ENCODE data around the gene RIT2. TPM values are rescaled to one million over a fixed set of nuclear protein-coding genes. Genes with fewer than 3 reads are reported as not detected.

RIT2 gene
- total and polyA plus RNA-seq, 8 donors = 0.12 TPM; not detected in 7

DNA sequence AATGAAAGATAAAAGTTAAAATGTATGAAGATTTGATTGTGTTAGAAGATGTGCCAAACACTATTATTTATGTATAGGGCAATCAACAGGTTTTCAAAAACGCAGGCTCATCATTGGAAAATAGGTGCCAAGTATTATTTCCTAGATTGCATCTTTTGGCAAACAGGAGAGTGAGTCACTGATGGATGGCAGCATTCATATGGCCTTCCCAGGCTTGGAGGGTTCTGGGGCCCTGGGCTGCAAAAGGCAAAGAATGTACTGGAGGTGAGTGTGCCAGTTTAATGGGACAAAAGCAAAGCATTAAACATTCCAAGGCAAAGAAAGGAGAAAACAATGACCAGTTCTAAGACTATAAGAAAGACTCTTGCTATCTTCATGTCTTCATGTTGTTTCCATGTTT is 379.4 kb downstream of the RIT2 start:
- 42 to 64% methylated on average over 1 of the region's 1 CpG for WGBS, 2 donors
- intact Hi-C loops (cut with DNase I) = no loop called here

GRCh38 chr18:42734520-42734919 is 381.0 kb downstream of the RIT2 start:
- FAIRE-seq (no peak), ATAC-seq (no peak), DNase-seq (no peak)
- Histone ChIP-seq H3K36me3 (no peaks in the 10 kb centered on the region), H3K4me1 (no peaks in the 10 kb centered on the region), H3K27me3 (no peaks in the 10 kb centered on the region), H3K4me3 (no peak overlapping the region), H3K9me3 (no peaks in the 10 kb centered on the region), H3K27ac (no peak overlapping the region)
- WGBS, 2 donors = 69 to 86% methylated on average over 3 of the region's 3 CpGs
- intact Hi-C loops (cut with DNase I) = no loop called here
- TF ChIP-seq, protein P1, sequence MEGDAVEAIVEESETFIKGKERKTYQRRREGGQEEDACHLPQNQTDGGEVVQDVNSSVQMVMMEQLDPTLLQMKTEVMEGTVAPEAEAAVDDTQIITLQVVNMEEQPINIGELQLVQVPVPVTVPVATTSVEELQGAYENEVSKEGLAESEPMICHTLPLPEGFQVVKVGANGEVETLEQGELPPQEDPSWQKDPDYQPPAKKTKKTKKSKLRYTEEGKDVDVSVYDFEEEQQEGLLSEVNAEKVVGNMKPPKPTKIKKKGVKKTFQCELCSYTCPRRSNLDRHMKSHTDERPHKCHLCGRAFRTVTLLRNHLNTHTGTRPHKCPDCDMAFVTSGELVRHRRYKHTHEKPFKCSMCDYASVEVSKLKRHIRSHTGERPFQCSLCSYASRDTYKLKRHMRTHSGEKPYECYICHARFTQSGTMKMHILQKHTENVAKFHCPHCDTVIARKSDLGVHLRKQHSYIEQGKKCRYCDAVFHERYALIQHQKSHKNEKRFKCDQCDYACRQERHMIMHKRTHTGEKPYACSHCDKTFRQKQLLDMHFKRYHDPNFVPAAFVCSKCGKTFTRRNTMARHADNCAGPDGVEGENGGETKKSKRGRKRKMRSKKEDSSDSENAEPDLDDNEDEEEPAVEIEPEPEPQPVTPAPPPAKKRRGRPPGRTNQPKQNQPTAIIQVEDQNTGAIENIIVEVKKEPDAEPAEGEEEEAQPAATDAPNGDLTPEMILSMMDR (IDR thresholded peaks at IDR 0.05) = no peak

More for the DNA sequence above, 379.4 kb downstream of the RIT2 start:
- TF ChIP-seq, protein P1 (IDR thresholded peaks at IDR 0.05) = no peak
- DNase-seq (no peak), FAIRE-seq (no peak), ATAC-seq (no peak)
- Histone ChIP-seq H3K9me3 (no peaks in the 10 kb centered on the region), H3K36me3 (no peaks in the 10 kb centered on the region), H3K27me3 (no peaks in the 10 kb centered on the region), H3K4me3 (no peak overlapping the region), H3K4me1 (no peaks in the 10 kb centered on the region), H3K27ac (no peak overlapping the region)

GRCh38 chr18:42730272-42730671 is 385.2 kb downstream of the RIT2 start:
- TF ChIP-seq, protein P1 (IDR thresholded peaks at IDR 0.05) = no peak
- Histone ChIP-seq H3K27ac (no peak overlapping the region), H3K36me3 (no peaks in the 10 kb centered on the region), H3K4me3 (no peak overlapping the region), H3K9me3 (no peaks in the 10 kb centered on the region), H3K27me3 (no peaks in the 10 kb centered on the region), H3K4me1 (no peaks in the 10 kb centered on the region)
- intact Hi-C loops (cut with DNase I) = no loop called here
- ATAC-seq (no peak), FAIRE-seq (no peak), DNase-seq (no peak)
- 40 to 58% methylated on average over 1 of the region's 1 CpG for WGBS, 2 donors

DNA sequence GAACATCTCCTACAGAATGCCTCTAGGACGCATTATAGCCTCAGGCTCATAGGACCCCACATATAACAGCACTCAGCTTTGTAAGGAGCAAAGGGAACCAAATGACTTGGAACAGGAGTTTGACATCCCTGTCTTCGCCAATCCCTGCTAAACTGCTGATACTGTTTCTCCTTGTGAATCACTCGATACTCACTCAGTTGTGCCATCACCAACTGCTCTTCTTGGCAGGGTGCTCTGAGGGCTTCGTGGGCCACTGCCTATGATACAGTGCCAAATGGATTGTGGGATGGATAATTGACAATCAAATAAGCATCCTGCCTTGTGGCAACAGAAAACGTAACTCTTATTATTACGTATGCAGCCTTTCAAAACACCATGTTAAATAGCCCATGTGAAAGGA is 396.3 kb downstream of the RIT2 start:
- H3K4me3 ChIP-seq = no peak overlapping the region
- TF ChIP-seq, protein P1 (IDR thresholded peaks at IDR 0.05) = no peak
- no peak for DNase-seq
- no peaks in the 10 kb centered on the region for H3K9me3 ChIP-seq
- H3K27me3 ChIP-seq = no peaks in the 10 kb centered on the region
- intact Hi-C loops (cut with DNase I) = no loop called here
- no peak for ATAC-seq
- H3K36me3 ChIP-seq = no peaks in the 10 kb centered on the region
- no peaks in the 10 kb centered on the region for H3K4me1 ChIP-seq
- WGBS, 2 donors = 61 to 77% methylated on average over 6 of the region's 6 CpGs
- H3K27ac ChIP-seq = no peak overlapping the region
- no peak for FAIRE-seq

DNA sequence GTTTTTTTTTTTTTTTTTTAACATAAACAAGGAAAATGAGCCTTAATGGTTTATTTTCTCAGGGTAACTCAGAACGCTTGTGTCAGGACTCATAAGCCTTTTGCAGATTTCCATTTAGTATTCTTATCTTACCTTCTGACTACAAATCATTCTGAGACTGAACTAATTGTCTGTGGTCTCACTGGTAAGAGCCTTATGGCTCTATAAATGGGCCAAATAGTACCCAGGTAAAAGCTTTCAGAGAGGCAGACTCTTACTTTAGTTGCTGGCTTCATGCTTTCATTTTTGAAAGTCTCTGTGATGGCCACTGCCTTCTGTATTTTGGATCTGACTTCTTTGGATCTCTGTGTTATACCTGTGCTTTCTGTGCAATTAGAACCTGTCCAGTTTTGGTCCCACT is 403.4 kb downstream of the RIT2 start:
- Histone ChIP-seq H3K4me1 (no peaks in the 10 kb centered on the region), H3K27ac (no peak overlapping the region), H3K36me3 (no peaks in the 10 kb centered on the region), H3K9me3 (no peaks in the 10 kb centered on the region), H3K27me3 (no peaks in the 10 kb centered on the region), H3K4me3 (no peak overlapping the region)
- 25 to 31% methylated on average over 1 of the region's 1 CpG for WGBS, 2 donors
- DNase-seq (no peak), FAIRE-seq (no peak), ATAC-seq (no peak)
- TF ChIP-seq, protein P1 (IDR thresholded peaks at IDR 0.05) = no peak
- intact Hi-C loops (cut with DNase I) = no loop called here
